GM23338 (cell line): ENCODE results near the gene CLOCK.

ENCODE experiments used
- CREB1 ChIP-seq: fragments of 250-450 bp; sonication (Bioruptor Pico); IDR thresholded peaks from 2 replicates; pipeline ENCODE4 v1.5.0; 2020; ENCODE audit warnings: low read depth, mild to moderate bottlenecking, moderate library complexity
- EZH2 ChIP-seq: fragments of 200-600 bp; sonication (generic); IDR thresholded peaks from one replicate; pipeline ENCODE4 v1.8.0; 2017; ENCODE audit warnings: antibody characterized with exemption, mild to moderate bottlenecking, low read depth; ENCODE audit not compliant: unreplicated experiment
- EZH2phosphoT487 ChIP-seq: fragments of 200-600 bp; sonication (generic); IDR thresholded peaks from one replicate; pipeline ENCODE4 v1.8.1; 2018; ENCODE audit warnings: antibody characterized with exemption; ENCODE audit not compliant: unreplicated experiment
- JUNB ChIP-seq: IDR thresholded peaks from one replicate; pipeline ENCODE4 v1.6.1; 2016; ENCODE audit warnings: antibody characterized with exemption; ENCODE audit not compliant: unreplicated experiment
- POLR2AphosphoS5 ChIP-seq: IDR thresholded peaks from 2 replicates; pipeline ENCODE4 v1.6.1; 2016; ENCODE audit warnings: antibody characterized with exemption, low read depth
- TF ChIP-seq, protein P1 (sequence below), 2 experiments: fragments of 200-600 bp in 1 of 2; sonication (generic) in 1 of 2; conservative IDR thresholded peaks; 2 replicates each; pipeline versions ENCODE4 v1.5.1 to v1.6.1; 2016 to 2017; ENCODE audit warnings: antibody characterized with exemption in 2 of 2, low read depth in 2 of 2, mild to moderate bottlenecking in 2 of 2, moderate library complexity in 1 of 2
- TF ChIP-seq, protein P2 (sequence below): IDR thresholded peaks from 2 replicates; pipeline ENCODE4 v1.6.1; 2016; ENCODE audit warnings: antibody characterized with exemption
- TF ChIP-seq, protein P3 (sequence below): IDR thresholded peaks from one replicate; pipeline ENCODE4 v1.6.1; 2018; ENCODE audit warnings: antibody characterized with exemption; ENCODE audit not compliant: unreplicated experiment

DNA sequence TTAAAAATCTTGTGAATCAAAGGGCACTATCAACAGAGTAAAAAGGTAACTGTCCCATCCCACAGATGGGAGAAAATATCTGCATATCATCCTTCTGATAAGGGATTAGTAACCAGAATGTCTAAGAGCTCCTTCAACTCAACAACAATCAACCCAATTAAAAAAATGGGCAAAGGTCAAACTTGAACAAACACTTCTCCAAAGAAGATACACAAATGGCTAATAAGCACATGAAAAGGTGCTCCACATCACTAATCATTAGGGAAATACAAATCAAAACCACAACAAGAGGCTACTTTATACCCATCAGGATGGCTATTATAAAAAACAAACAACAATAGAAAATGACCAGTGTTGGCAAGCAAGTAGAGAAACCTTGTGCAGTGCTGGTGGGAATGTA lies 107.7 kb downstream of the CLOCK start:
- TF ChIP-seq, protein P1, sequence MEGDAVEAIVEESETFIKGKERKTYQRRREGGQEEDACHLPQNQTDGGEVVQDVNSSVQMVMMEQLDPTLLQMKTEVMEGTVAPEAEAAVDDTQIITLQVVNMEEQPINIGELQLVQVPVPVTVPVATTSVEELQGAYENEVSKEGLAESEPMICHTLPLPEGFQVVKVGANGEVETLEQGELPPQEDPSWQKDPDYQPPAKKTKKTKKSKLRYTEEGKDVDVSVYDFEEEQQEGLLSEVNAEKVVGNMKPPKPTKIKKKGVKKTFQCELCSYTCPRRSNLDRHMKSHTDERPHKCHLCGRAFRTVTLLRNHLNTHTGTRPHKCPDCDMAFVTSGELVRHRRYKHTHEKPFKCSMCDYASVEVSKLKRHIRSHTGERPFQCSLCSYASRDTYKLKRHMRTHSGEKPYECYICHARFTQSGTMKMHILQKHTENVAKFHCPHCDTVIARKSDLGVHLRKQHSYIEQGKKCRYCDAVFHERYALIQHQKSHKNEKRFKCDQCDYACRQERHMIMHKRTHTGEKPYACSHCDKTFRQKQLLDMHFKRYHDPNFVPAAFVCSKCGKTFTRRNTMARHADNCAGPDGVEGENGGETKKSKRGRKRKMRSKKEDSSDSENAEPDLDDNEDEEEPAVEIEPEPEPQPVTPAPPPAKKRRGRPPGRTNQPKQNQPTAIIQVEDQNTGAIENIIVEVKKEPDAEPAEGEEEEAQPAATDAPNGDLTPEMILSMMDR (conservative IDR thresholded peaks at IDR 0.05; ENCODE audit: low read depth in 2 of 2), result no peak
- TF ChIP-seq POLR2AphosphoS5 (no peak), CREB1 (CRISPR knock-in tag) (no peak), JUNB (no peak), EZH2phosphoT487 (no peak), EZH2 (no peak)
- TF ChIP-seq, protein P2, sequence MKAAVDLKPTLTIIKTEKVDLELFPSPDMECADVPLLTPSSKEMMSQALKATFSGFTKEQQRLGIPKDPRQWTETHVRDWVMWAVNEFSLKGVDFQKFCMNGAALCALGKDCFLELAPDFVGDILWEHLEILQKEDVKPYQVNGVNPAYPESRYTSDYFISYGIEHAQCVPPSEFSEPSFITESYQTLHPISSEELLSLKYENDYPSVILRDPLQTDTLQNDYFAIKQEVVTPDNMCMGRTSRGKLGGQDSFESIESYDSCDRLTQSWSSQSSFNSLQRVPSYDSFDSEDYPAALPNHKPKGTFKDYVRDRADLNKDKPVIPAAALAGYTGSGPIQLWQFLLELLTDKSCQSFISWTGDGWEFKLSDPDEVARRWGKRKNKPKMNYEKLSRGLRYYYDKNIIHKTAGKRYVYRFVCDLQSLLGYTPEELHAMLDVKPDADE, result no peak
- TF ChIP-seq, protein P3, sequence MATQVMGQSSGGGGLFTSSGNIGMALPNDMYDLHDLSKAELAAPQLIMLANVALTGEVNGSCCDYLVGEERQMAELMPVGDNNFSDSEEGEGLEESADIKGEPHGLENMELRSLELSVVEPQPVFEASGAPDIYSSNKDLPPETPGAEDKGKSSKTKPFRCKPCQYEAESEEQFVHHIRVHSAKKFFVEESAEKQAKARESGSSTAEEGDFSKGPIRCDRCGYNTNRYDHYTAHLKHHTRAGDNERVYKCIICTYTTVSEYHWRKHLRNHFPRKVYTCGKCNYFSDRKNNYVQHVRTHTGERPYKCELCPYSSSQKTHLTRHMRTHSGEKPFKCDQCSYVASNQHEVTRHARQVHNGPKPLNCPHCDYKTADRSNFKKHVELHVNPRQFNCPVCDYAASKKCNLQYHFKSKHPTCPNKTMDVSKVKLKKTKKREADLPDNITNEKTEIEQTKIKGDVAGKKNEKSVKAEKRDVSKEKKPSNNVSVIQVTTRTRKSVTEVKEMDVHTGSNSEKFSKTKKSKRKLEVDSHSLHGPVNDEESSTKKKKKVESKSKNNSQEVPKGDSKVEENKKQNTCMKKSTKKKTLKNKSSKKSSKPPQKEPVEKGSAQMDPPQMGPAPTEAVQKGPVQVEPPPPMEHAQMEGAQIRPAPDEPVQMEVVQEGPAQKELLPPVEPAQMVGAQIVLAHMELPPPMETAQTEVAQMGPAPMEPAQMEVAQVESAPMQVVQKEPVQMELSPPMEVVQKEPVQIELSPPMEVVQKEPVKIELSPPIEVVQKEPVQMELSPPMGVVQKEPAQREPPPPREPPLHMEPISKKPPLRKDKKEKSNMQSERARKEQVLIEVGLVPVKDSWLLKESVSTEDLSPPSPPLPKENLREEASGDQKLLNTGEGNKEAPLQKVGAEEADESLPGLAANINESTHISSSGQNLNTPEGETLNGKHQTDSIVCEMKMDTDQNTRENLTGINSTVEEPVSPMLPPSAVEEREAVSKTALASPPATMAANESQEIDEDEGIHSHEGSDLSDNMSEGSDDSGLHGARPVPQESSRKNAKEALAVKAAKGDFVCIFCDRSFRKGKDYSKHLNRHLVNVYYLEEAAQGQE, result no peak
